GM10847 (cell line): Measurements from ENCODE around the gene PPP1R12A.

Source experiments
- POLR2A ChIP-seq: IDR thresholded peaks from 2 replicates; pipeline ENCODE4 v1.6.1; 2011; ENCODE audit not compliant: insufficient read length; ENCODE audit errors: extremely low read depth

The PPP1R12A gene

GRCh38 chr12:79935021-79935623 is at the start of gene PPP1R12A:
Gene PPP1R12A, minus strand, starts transcription at chr12:79935097. Its CDS starts 166 bp downstream, at chr12:79934931.
- TF ChIP-seq POLR2A: peak; percentile 96

- no peak for TF ChIP-seq POLR2A
Measured at GRCh38 chr12:79983986-79984620, 49.2 kb upstream of the PPP1R12A start.

- TF ChIP-seq POLR2A: no peak
Measured at GRCh38 chr12:79983492-79983891, 48.6 kb upstream of the PPP1R12A start.

- no peak for TF ChIP-seq POLR2A
Measured at GRCh38 chr12:79982086-79983062, 47.5 kb upstream of the PPP1R12A start.

- no peak for TF ChIP-seq POLR2A
Measured at GRCh38 chr12:79978692-79979091, 43.8 kb upstream of the PPP1R12A start.

GRCh38 chr12:79975143-79975542 is 40.2 kb upstream of the PPP1R12A start:
- no peak for TF ChIP-seq POLR2A

- TF ChIP-seq POLR2A: no peak
Measured at GRCh38 chr12:79973801-79974200, 38.9 kb upstream of the PPP1R12A start.

- no peak for TF ChIP-seq POLR2A
Measured at GRCh38 chr12:79964100-79964627, 29.3 kb upstream of the PPP1R12A start.

- no peak for TF ChIP-seq POLR2A
Measured at GRCh38 chr12:79961411-79961810, 26.5 kb upstream of the PPP1R12A start.

GRCh38 chr12:79959484-79959883 is 24.6 kb upstream of the PPP1R12A start:
- TF ChIP-seq POLR2A: no peak

- no peak for TF ChIP-seq POLR2A
Measured at GRCh38 chr12:79956896-79957295, 22.0 kb upstream of the PPP1R12A start.

- no peak for TF ChIP-seq POLR2A
Measured at GRCh38 chr12:79955561-79955960, 20.7 kb upstream of the PPP1R12A start.

GRCh38 chr12:79954037-79954610 is 19.2 kb upstream of the PPP1R12A start:
- TF ChIP-seq POLR2A: no peak

- TF ChIP-seq POLR2A: no peak
Measured at GRCh38 chr12:79949098-79949497, 14.2 kb upstream of the PPP1R12A start.

- TF ChIP-seq POLR2A: no peak
Measured at GRCh38 chr12:79945433-79945832, 10.5 kb upstream of the PPP1R12A start.
